GM12878 (cell line): ENCODE measurements around the gene PDPN. TPM values are rescaled to one million over a fixed set of nuclear protein-coding genes. Genes with fewer than 3 reads are reported as not detected.

ENCODE experiments used
- ATAC-seq: fragments of 200-7000 bp; cut with Tn5 transposase; 3 replicates; pipeline ENCODE4 v1.9.1; 2020; ENCODE audit warnings: mild to moderate bottlenecking, moderate library complexity
- BruUV-seq: library from RNA; stranded (reverse); fragments of 400-500 nt; replicated peaks from 2 replicates; lab custom pipeline; 2021; lab: Mats Ljungman, UMichigan
- CTCF ChIA-PET: fragments of 300-600 bp; sonication (Branson Sonifier 250); formaldehyde crosslinking; extraction: SDS; loops from one replicate; lab custom pipeline; 2021; ENCODE audit warnings: inconsistent platforms; lab: Yijun Ruan, JAX
- POLR2A ChIA-PET: fragments of 350-600 bp; formaldehyde crosslinking; extraction: SDS; loops from one replicate; lab custom pipeline; 2021; ENCODE audit warnings: inconsistent platforms; lab: Charles Lee
- RAD21 ChIA-PET: fragments of 300-600 bp; sonication (Branson Sonifier 250); formaldehyde crosslinking; loops from one replicate; lab custom pipeline; 2023; ENCODE audit warnings: antibody characterized with exemption; ENCODE audit not compliant: unreplicated experiment; lab: Charles Lee
- SMC1A ChIA-PET: fragments of 300-600 bp; sonication (Branson Sonifier 250); formaldehyde crosslinking; loops from one replicate; lab custom pipeline; 2023; ENCODE audit not compliant: unreplicated experiment, uncharacterized antibody; lab: Charles Lee
- DNase-seq: peaks from one replicate; pipeline ENCODE4 v3.0.0-alpha.2; 2011; ENCODE audit warnings: low read depth, low spot score
- FAIRE-seq: peaks from 3 replicates; lab custom pipeline; 2011; peaks lifted over from hg19 to GRCh38; lab: Jason Lieb, UNC
- H2AFZ ChIP-seq: 2 replicates; pipeline ENCODE4 v1.6.0; 2011; ENCODE audit warnings: low read depth, low read length, control low read depth; ENCODE audit not compliant: control insufficient read depth
- H3K27ac ChIP-seq: 2 replicates; pipeline ENCODE4 v1.5.1; 2011; ENCODE audit warnings: control low read depth; ENCODE audit not compliant: control insufficient read depth, insufficient read depth
- H3K27me3 ChIP-seq, 2 experiments: replicated peaks in 1 of 2; 2 replicates each; pipeline versions ENCODE4 v1.6.0 to v1.6.1; 2011; ENCODE audit warnings: low read length in 1 of 2; ENCODE audit not compliant: control insufficient read depth in 2 of 2, insufficient read depth in 2 of 2
- H3K36me3 ChIP-seq, 2 experiments: 2 replicates each; pipeline ENCODE4 v1.5.1; 2011; ENCODE audit warnings: low read length in 1 of 2; ENCODE audit not compliant: control insufficient read depth in 2 of 2, insufficient read depth in 2 of 2
- H3K4me1 ChIP-seq: 2 replicates; pipeline ENCODE4 v1.6.1; 2011; ENCODE audit warnings: mild to moderate bottlenecking, low read length, moderate library complexity, mixed read lengths; ENCODE audit not compliant: control insufficient read depth, insufficient read depth
- H3K4me2 ChIP-seq: 2 replicates; pipeline ENCODE4 v1.6.0; 2011; ENCODE audit warnings: control low read depth; ENCODE audit not compliant: control insufficient read depth, insufficient read depth
- H3K4me3 ChIP-seq: fragments of 200-600 bp; sonication (generic); 2 replicates; pipeline ENCODE4 v1.5.1; 2016
- H3K79me2 ChIP-seq: 2 replicates; pipeline ENCODE4 v1.6.0; 2011; ENCODE audit warnings: low read length; ENCODE audit not compliant: control insufficient read depth, insufficient read depth
- H3K9ac ChIP-seq: 2 replicates; pipeline ENCODE4 v1.8.0; 2011; ENCODE audit warnings: low read length, control low read depth, mixed read lengths; ENCODE audit not compliant: control insufficient read depth, insufficient read depth
- H3K9me3 ChIP-seq: replicated peaks from 3 replicates; pipeline ENCODE4 v1.5.1; 2011; ENCODE audit warnings: mild to moderate bottlenecking, low read length; ENCODE audit not compliant: control insufficient read depth, insufficient read depth
- H4K20me1 ChIP-seq: 2 replicates; pipeline ENCODE4 v1.6.0; 2011; ENCODE audit not compliant: control insufficient read depth, insufficient read depth
- CHD2 ChIP-seq: IDR thresholded peaks from 2 replicates; pipeline ENCODE4 v1.6.1; 2011; ENCODE audit warnings: low read depth, low read length, improper control_type of control experiment, borderline replicate concordance
- EED ChIP-seq: sonication (generic); IDR thresholded peaks from 2 replicates; pipeline ENCODE4 v1.6.1; 2016; ENCODE audit warnings: antibody characterized with exemption, low read depth
- HDAC6 ChIP-seq: fragments of 200-600 bp; sonication (generic); IDR thresholded peaks from one replicate; pipeline ENCODE4 v1.8.0; 2017; ENCODE audit warnings: antibody characterized with exemption; ENCODE audit not compliant: unreplicated experiment
- MYB ChIP-seq: fragments of 150-350 bp; IDR thresholded peaks from 2 replicates; pipeline ENCODE4 v1.6.1; 2014; ENCODE audit warnings: mild to moderate bottlenecking, low read depth, low read length, borderline replicate concordance
- REST ChIP-seq: IDR thresholded peaks from 2 replicates; pipeline ENCODE4 v1.6.1; 2012; ENCODE audit warnings: mild to moderate bottlenecking, low read depth, low read length
- TAF1 ChIP-seq: IDR thresholded peaks from 2 replicates; pipeline ENCODE4 v1.6.1; 2011; ENCODE audit warnings: mild to moderate bottlenecking, low read depth, low read length, borderline replicate concordance
- ZBED1 ChIP-seq: IDR thresholded peaks from 2 replicates; pipeline ENCODE4 v1.6.1; 2016; ENCODE audit warnings: borderline replicate concordance
- WGBS: methylation state at CpG from one replicate; pipeline ENCODE4 v1.1.6; 2016; ENCODE audit warnings: low lambda C conversion rate; ENCODE audit not compliant: insufficient replicate concordance, insufficient coverage; ENCODE audit errors: missing lambda C conversion rate; 5-methylcytosine and 5-hydroxymethylcytosine counted together
- in situ Hi-C: fragments of 300-500 bp; cut with MboI; formaldehyde crosslinking; loops from 9 replicates; pipeline ENCODE4 v1.14.3; 2018; ENCODE audit warnings: mixed read lengths
- intact Hi-C: fragments of 100-400 bp; cut with micrococcal nuclease; formaldehyde crosslinking; loops from one replicate; pipeline ENCODE4 v1.14.2; 2022; ENCODE audit not compliant: unreplicated experiment
- polyA plus RNA-seq, 11 experiments: library from polyadenylated mRNA; depleted of rRNA in 4 of 11; unstranded in 6 of 11; stranded (reverse) in 5 of 11; fragments of >200 nt; fragmentation: Nextera tagmentation in 4 of 11; fragmentation: Illumina TruSeq in 1 of 11; extraction: Ambion mirVana in 4 of 11; extraction: Trizol in 1 of 11; gene quantifications; 1 replicate in 1 of 11; 2 replicates in 10 of 11; pipeline versions ENCODE4 v1.2.1 to v1.2.3, GENCODE V29; 2011 to 2016; ENCODE audit warnings: inconsistent platforms in 2 of 11, missing spikeins in 2 of 11, low read depth in 1 of 11
- total RNA-seq, 4 experiments: library from RNA; depleted of rRNA in 3 of 4; stranded (reverse); fragments of >200 nt in 3 of 4; fragmentation: Illumina TruSeq in 1 of 4; extraction: Trizol in 1 of 4; gene quantifications; 2 replicates each; pipeline versions ENCODE4 v1.2.1 to v1.2.3, GENCODE V29; 2013 to 2021
- TF ChIP-seq, protein P1 (sequence below): IDR thresholded peaks from 2 replicates; pipeline ENCODE4 v1.6.1; 2011; ENCODE audit warnings: low read depth, mild to moderate bottlenecking, low read length, moderate library complexity, borderline replicate concordance; ENCODE audit errors: extremely low read depth

The PDPN gene
- total and polyA plus RNA-seq, 10 of the 15 experiments (the other 5 are each of a cell fraction or from before 2014, with no cell fraction given): 0.21 TPM; not detected in 9

GRCh38 chr1:13605159-13605558 lies 21.5 kb downstream of the PDPN start (continued):
- TF ChIP-seq REST (no peak), MYB (no peak), EED (no peak), CHD2 (no peak), HDAC6 (no peak)

- in situ Hi-C loops: no loop called here
- Histone ChIP-seq H4K20me1 (no peaks in the 10 kb centered on the region), H3K9ac (no peak overlapping the region), H3K9me3 (no peaks in the 10 kb centered on the region), H3K4me1 (no peaks in the 10 kb centered on the region), H3K36me3 (no peaks in the 10 kb centered on the region), H3K27ac (no peak overlapping the region)
- POLR2A ChIA-PET: no interaction called here
- CTCF ChIA-PET: no interaction called here
- RAD21 ChIA-PET: no interaction called here
- TF ChIP-seq ZBED1 (no peak), TAF1 (no peak)
- TF ChIP-seq, protein P1, sequence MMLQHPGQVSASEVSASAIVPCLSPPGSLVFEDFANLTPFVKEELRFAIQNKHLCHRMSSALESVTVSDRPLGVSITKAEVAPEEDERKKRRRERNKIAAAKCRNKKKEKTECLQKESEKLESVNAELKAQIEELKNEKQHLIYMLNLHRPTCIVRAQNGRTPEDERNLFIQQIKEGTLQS: no peak
- TF ChIP-seq, all 136 proteins: peak for 0
- no peaks in the 10 kb centered on the region for H3K79me2 ChIP-seq
- SMC1A ChIA-PET: interaction anchor here (1.6 kb wide), 1 partner anchor 42 kb away, joined by 3 read pairs; no protein-coding TSS in a partner anchor
- FAIRE-seq: no peak
- no peak for ATAC-seq
- WGBS: 80% methylated on average over 8 of the region's 8 CpGs
- no peaks in the 10 kb centered on the region for H3K27me3 ChIP-seq
- DNase-seq: no peak
- no TSS peak for BruUV-seq
- no peak overlapping the region for H3K4me3 ChIP-seq
- H2AFZ ChIP-seq: no peak overlapping the region
- intact Hi-C loops: no loop called here
- no peak overlapping the region for H3K4me2 ChIP-seq
Measured at GRCh38 chr1:13607002-13607401, 23.4 kb downstream of the PDPN start.
